OCI-LY7 (cell line): ENCODE data around the gene LAMA2.

Source experiments
- EZH2phosphoT487 ChIP-seq: fragments of 200-600 bp; sonication (generic); IDR thresholded peaks from 2 replicates; pipeline ENCODE4 v1.6.1; 2018; ENCODE audit warnings: low read depth, borderline replicate concordance, mild to moderate bottlenecking, mixed run types, antibody characterized with exemption, low read length, moderate library complexity, mixed read lengths
- TF ChIP-seq, protein P1 (sequence below): fragments of 200-600 bp; sonication (generic); conservative IDR thresholded peaks from 2 replicates; pipeline ENCODE4 v1.5.1; 2014; ENCODE audit warnings: mild to moderate bottlenecking, antibody characterized with exemption, low read length, moderate library complexity, mixed read lengths

DNA sequence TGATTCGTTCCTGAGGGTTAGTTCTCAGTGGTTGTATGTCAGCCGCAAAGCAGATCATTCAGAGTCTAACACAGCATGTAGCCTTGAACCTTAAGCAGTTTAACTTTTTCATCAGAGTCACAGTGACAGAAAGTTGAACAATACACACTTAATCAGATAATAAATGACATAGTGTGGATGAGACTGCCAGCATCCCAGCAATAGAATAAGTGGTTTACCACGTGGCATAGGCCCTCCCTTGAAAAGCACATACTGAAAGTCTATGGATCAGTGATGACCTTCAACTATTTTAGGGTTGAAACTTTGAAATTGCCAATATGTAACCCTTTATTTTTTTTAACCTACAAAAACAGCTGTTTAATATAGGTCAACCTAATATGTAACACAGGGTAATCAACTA is 561.7 kb downstream of the LAMA2 start:
- TF ChIP-seq, protein P1, sequence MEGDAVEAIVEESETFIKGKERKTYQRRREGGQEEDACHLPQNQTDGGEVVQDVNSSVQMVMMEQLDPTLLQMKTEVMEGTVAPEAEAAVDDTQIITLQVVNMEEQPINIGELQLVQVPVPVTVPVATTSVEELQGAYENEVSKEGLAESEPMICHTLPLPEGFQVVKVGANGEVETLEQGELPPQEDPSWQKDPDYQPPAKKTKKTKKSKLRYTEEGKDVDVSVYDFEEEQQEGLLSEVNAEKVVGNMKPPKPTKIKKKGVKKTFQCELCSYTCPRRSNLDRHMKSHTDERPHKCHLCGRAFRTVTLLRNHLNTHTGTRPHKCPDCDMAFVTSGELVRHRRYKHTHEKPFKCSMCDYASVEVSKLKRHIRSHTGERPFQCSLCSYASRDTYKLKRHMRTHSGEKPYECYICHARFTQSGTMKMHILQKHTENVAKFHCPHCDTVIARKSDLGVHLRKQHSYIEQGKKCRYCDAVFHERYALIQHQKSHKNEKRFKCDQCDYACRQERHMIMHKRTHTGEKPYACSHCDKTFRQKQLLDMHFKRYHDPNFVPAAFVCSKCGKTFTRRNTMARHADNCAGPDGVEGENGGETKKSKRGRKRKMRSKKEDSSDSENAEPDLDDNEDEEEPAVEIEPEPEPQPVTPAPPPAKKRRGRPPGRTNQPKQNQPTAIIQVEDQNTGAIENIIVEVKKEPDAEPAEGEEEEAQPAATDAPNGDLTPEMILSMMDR: no peak
- TF ChIP-seq EZH2phosphoT487: no peak
